ENCODE data around the gene ERC2.
"Not testable (repeated sequence)": the region's sequence is repeated elsewhere in the genome, so short reads cannot be mapped to it uniquely, and the experiment has no call there.

ERC2 gene

GRCh38 chr3:56023546-56023945 lies 444.7 kb downstream of the ERC2 start:
- Histone ChIP-seq H3K36me3 (ENCODE audit: control insufficient read depth, insufficient read depth, low read length) (no peaks in the 10 kb centered on the region), H3K79me2 (no peaks in the 10 kb centered on the region), H3K9me3 (ENCODE audit: control insufficient read depth, low read length) (no peaks in the 10 kb centered on the region), H3K4me3 (ENCODE audit: low read depth, low read length) (no peak overlapping the region), H3K27ac (no peak overlapping the region), H3K4me1 (no peaks in the 10 kb centered on the region), H2AFZ (no peak overlapping the region), H3K4me2 (ENCODE audit: low read length) (no peak overlapping the region), H3K9ac (no peak overlapping the region), H3K27me3 (ENCODE audit: control insufficient read depth, insufficient read depth, low read length) (no peaks in the 10 kb centered on the region)
- no peak for TF ChIP-seq CTCF (IDR thresholded peaks at IDR 0.05)

- Histone ChIP-seq H3K4me1 (no peaks in the 10 kb centered on the region), H3K27ac (no peak overlapping the region), H3K4me3 (ENCODE audit: low read depth, low read length) (no peak overlapping the region), H3K9me3 (ENCODE audit: control insufficient read depth, low read length) (no peaks in the 10 kb centered on the region), H3K79me2 (no peaks in the 10 kb centered on the region), H3K4me2 (ENCODE audit: low read length) (no peak overlapping the region), H3K9ac (no peak overlapping the region), H2AFZ (no peak overlapping the region), H3K27me3 (ENCODE audit: control insufficient read depth, insufficient read depth, low read length) (no peaks in the 10 kb centered on the region), H3K36me3 (ENCODE audit: control insufficient read depth, insufficient read depth, low read length) (no peaks in the 10 kb centered on the region)
- TF ChIP-seq CTCF (IDR thresholded peaks at IDR 0.05), result no peak
Measured at GRCh38 chr3:56022619-56023018, 445.6 kb downstream of the ERC2 start.

GRCh38 chr3:56019490-56020146 lies 448.6 kb downstream of the ERC2 start:
- H3K79me2 ChIP-seq, result no peaks in the 10 kb centered on the region
- no peak overlapping the region for H2AFZ ChIP-seq
- H3K27ac ChIP-seq, result no peak overlapping the region
- H3K4me1 ChIP-seq, result no peaks in the 10 kb centered on the region
- no peaks in the 10 kb centered on the region for H3K36me3 ChIP-seq (ENCODE audit: control insufficient read depth, insufficient read depth, low read length)
- H3K27me3 ChIP-seq (ENCODE audit: control insufficient read depth, insufficient read depth, low read length), result no peaks in the 10 kb centered on the region
- no peak overlapping the region for H3K9ac ChIP-seq
- no peaks in the 10 kb centered on the region for H3K9me3 ChIP-seq (ENCODE audit: control insufficient read depth, low read length)
- H3K4me2 ChIP-seq (ENCODE audit: low read length), result no peak overlapping the region
- no peak overlapping the region for H3K4me3 ChIP-seq (ENCODE audit: low read depth, low read length)
- no peak for TF ChIP-seq CTCF (IDR thresholded peaks at IDR 0.05)

GRCh38 chr3:56015374-56015773 lies 452.9 kb downstream of the ERC2 start:
- H3K4me1 ChIP-seq; H3K4me2 ChIP-seq (ENCODE audit: low read length); H3K9me3 ChIP-seq (ENCODE audit: control insufficient read depth, low read length); H3K36me3 ChIP-seq (ENCODE audit: control insufficient read depth, insufficient read depth, low read length); H3K4me3 ChIP-seq (ENCODE audit: low read depth, low read length); H3K27ac ChIP-seq; H3K9ac ChIP-seq; H3K79me2 ChIP-seq; H3K27me3 ChIP-seq (ENCODE audit: control insufficient read depth, insufficient read depth, low read length); H2AFZ ChIP-seq: not testable (repeated sequence)

- no peaks in the 10 kb centered on the region for H3K9me3 ChIP-seq (ENCODE audit: control insufficient read depth, low read length)
- no peak overlapping the region for H2AFZ ChIP-seq
- no peak overlapping the region for H3K4me2 ChIP-seq (ENCODE audit: low read length)
- no peak overlapping the region for H3K4me3 ChIP-seq (ENCODE audit: low read depth, low read length)
- no peak overlapping the region for H3K9ac ChIP-seq
- H3K27me3 ChIP-seq (ENCODE audit: control insufficient read depth, insufficient read depth, low read length), result no peaks in the 10 kb centered on the region
- H3K27ac ChIP-seq, result no peak overlapping the region
- no peaks in the 10 kb centered on the region for H3K36me3 ChIP-seq (ENCODE audit: control insufficient read depth, insufficient read depth, low read length)
- H3K79me2 ChIP-seq, result no peaks in the 10 kb centered on the region
- TF ChIP-seq CTCF (IDR thresholded peaks at IDR 0.05), result no peak
- no peaks in the 10 kb centered on the region for H3K4me1 ChIP-seq
Measured at GRCh38 chr3:56012721-56013120, 455.5 kb downstream of the ERC2 start.
